UCSD-AML1 (cell line): Measurements from ENCODE around the gene TNP1.

Source experiments
- DNase-seq: peaks from one replicate; lab custom pipeline; 2025; ENCODE audit not compliant: unreplicated experiment; lab: John Stamatoyannopoulos, UW

Gene TNP1

GRCh38 chr2:216842636-216843035 is 17.2 kb downstream of the TNP1 start:
- DNase-seq, result no peak

DNA sequence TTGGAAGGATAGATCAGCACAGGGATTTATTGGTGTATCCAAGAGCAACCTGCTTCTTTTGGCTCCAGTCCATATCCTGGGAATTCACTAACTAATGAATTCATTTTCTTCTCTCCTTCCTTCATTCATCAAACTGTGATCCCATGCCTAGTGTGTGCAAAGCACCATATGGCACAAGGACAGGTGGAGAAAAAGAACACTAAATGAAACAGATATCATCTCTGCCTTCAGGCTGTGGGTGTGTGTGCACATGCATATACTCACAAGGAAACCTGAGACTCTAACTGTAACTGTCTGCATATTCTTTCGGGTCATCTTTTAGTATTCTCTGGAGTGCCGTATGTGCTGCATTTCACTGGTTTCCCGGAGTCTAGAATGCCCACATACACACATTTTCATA is 20.2 kb downstream of the TNP1 start:
- DNase-seq, result no peak

DNA sequence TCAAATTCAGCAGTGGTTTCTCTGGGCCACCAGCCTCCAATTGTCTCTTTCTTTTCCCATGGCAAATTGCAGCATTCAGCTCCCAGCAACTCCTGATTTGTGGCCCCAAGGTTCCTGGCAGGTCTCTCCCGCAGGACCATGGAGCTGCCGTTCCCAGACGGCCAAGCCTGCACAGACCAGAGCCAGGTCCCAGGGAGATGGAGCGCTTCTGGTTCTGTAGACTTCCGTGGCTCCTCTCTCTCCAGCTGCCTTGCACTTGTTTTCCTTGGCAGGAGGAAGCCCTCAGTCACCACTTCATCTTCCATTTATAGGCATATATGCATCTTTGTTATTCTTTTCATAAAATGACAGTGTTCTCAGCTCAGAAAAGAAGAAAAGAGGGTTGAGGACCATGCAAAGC is 21.7 kb downstream of the TNP1 start:
- DNase-seq, result no peak

DNA sequence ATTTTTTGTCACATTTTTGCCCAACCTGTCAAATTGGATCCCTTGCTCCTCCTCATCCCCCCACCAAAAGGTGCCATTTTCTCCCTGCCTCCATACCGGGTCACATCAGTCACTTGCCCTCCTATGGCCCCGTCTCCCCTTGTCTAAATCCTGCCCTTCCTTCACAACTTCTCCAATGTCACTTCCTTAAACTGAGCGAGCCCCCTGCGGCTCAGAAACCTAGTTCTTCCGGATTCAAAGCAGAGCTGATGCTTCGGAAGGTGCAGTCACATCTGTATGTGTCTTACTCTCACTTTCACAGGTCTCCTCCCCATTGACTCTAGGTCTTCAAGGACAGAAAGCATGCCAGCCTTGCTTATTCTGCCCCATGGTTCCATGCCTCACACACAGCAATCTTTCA is 22.1 kb downstream of the TNP1 start:
- no peak for DNase-seq

- DNase-seq, result no peak
Measured at GRCh38 chr2:216833061-216833460, 26.8 kb downstream of the TNP1 start.

- DNase-seq, result no peak
Measured at GRCh38 chr2:216830346-216830745, 29.5 kb downstream of the TNP1 start.

GRCh38 chr2:216829533-216829932 is 30.3 kb downstream of the TNP1 start:
- DNase-seq, result no peak

- no peak for DNase-seq
Measured at GRCh38 chr2:216827073-216827720, 32.7 kb downstream of the TNP1 start.

DNA sequence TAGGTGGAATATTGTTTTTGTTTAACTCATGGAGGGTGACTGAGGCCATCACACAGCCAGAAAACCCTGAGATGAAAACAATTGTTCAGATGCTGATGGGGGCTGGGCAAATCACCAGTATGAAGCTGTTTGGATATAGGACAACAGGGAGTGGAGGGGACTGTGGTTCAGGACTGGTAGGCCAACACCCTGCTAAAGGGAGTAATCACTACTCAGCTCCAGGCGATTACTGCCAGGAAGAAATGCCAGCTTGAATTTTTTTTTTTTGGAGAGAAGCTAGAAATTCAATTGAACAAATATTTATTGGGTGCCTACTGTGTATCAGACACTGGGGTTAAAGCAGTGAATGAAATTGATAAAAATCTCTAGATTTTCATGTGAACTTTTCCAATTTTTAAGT is 37.4 kb downstream of the TNP1 start:
- no peak for DNase-seq

DNA sequence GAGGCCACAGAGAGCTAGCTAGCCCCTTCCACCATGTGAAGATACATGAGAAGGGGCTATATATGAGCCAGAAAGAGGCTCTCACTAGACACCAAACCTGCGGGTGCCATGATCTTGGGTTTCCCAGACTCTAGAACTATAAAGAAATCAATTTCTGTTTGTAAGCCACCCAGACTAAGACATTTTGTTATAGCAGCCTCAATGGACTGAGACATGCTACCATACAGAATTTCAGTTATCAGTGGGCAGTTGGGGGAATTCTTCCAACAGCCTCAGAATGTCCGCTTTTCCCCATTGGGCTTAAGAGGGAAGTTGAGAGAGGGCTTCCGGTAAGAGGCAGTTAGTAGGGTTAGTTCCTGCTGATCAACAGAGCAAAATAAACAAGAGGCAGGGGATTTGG is 39.2 kb downstream of the TNP1 start:
- no peak for DNase-seq

- no peak for DNase-seq
Measured at GRCh38 chr2:216819766-216820165, 40.1 kb downstream of the TNP1 start.

DNA sequence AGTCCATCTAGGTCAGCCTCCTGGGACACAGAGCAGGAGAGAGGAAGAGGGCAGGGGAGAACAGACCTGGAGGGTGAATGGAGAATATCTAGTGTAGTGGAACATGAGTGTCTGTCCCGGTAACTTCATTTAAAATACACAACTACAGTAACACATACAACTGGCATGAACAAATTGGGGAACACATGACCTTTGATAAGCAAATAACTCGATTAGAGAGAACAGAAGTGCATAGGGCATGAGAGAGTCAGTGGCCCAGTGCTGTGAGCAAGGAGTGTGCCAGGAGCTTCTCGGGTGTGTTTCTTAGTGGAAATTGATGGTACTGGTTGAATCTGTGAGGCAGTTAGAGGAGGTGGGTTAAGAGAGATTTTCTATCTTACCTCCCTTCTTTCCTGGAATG is 40.8 kb downstream of the TNP1 start:
- no peak for DNase-seq

- no peak for DNase-seq
Measured at GRCh38 chr2:216810399-216811160, 49.3 kb downstream of the TNP1 start.
